HG03442 (cell line): ENCODE measurements around the gene MMP28.
"Not testable (repeated sequence)": the region's sequence is repeated elsewhere in the genome, so short reads cannot be mapped to it uniquely, and the experiment has no call there.

ENCODE experiments used
- ATAC-seq: cut with Tn5 transposase; IDR thresholded peaks from one replicate; pipeline ENCODE4 v1.9.1; 2021; ENCODE audit warnings: mild to moderate bottlenecking, moderate library complexity; ENCODE audit not compliant: unreplicated experiment

Gene MMP28

GRCh38 chr17:35766903-35767510 is 28.4 kb downstream of the MMP28 start:
- no peak for ATAC-seq

DNA sequence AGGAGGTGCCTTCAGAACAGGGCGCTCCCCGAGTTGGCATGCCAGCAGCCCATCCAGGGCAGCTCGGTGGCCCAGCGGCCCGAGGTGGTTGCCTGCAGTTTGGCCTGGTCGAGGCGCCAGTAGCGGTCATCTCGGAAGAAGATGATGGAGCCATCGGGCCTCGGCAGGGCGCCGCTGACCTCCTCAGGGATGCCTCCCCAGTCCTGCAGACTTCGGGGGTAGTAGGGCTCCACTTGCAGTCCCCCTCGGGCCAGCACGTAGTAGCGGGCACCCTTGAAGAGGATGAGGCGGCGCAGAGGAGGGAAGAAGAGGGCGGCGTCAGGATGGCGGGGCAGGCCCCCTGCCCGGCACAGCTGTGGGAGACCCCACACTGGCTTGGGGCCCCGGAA is 29.0 kb downstream of the MMP28 start:
- ATAC-seq: no peak

DNA sequence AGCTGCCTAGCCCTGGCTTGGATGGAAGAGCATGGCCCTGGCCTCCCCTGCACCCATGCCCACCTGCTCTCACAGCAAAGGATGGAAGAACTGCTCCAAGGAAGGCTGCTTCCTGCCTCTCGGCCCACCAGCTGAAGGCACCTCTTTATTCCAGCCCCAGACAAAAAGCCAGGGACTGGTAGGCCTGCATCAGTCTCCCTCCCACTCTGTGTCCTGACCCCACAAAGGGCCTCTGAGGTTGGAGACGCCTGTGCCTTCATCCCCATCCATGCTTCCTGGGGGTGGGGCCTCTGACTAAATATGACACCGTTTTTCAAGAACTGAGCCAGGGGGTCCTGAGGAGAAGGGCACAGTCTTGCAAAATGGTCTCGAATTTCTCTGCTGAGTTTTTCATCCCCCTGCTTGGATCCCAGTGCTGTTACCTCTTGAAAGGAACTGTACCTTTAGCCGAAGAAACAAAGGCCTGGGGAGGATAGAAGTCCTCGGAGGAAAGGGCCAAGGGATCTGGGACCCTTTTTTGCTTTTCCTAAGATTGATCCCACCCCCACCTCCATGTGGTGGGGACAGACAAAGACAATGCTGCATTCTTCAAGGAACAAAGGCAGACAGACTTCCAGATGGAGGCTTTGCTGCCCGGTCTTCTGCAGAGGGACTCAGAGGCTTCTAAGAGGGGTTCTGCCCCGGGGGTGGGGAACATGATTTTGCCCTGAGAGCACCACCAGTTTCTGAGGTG is 29.5 kb downstream of the MMP28 start:
- no peak for ATAC-seq

DNA sequence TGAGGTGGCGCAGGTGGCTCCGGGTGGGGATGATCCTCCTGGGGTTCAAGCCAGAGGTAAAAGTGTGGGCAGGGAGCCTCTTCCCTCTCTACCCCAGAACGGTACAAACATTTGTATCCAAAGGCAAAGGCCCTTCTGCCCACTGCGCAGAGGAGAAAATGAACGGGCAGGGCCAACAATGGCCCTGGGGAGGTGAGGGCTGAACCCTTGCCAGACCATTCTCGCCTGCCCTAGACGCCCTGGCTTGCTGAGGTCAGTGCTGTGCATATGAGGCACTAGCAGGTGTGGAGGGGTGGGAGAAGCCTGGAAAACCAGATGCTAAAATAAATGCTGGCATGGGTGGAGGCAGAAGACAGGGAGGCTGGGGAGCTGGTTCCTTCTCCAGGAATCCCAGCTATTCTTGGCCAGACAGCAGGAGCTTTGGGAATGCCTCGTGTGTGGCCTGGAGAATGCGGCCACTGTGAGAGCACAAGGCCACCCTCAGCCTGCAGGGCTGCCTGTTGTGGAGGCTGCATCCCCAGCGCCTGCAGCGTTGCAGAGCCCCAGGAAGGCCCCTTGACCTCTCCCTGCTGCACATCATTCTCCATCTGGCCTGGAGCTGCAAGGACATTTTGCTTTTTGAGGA is 30.2 kb downstream of the MMP28 start:
- no peak for ATAC-seq

DNA sequence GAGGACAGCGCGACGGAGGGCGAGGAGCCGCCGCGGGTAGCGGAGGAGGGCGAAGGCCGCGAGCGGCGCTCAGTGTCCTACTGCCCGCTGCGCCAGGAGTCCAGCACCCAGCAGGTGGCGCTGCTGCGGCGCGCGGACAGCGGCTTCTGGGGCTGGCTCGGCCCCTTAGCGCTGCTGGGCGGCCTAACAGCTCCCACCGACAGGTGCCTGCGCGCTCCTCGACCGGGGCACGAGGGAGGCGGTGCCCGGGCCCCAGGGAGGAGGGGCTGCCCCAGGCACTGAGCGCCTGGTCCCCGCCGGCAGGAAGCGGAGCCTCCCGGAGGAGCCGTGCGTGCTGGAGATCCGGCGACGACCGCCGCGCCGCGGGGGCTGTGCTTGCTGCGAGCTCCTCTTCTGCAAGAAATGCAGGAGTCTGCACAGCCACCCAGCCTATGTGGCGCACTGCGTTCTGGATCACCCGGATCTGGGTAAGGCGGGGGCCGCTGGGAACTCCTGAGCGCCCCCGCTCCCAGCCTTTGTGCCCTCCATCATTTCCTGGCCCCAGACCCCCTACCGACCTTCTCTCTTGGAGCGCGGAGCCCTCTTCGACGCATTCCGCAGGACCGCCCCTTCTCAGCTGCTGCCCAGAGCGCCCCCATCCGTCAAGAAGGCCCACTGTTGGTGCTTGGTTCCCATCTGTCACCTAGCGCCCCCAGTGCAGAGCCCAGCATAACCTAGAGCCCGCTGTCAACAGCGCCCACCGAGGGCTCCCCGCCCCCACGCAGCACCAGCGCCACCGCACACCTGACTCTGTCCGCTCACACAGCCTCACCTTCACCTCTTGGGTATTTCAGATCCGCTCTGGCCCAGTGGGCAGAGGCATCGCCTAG is 31.1 kb downstream of the MMP28 start:
- peak; percentile 76 for ATAC-seq

GRCh38 chr17:35763767-35764122 is 31.7 kb downstream of the MMP28 start:
- ATAC-seq: no peak

- ATAC-seq: no peak
These were observed 33.8 kb downstream of the MMP28 start for GRCh38 chr17:35761601-35762000.

DNA sequence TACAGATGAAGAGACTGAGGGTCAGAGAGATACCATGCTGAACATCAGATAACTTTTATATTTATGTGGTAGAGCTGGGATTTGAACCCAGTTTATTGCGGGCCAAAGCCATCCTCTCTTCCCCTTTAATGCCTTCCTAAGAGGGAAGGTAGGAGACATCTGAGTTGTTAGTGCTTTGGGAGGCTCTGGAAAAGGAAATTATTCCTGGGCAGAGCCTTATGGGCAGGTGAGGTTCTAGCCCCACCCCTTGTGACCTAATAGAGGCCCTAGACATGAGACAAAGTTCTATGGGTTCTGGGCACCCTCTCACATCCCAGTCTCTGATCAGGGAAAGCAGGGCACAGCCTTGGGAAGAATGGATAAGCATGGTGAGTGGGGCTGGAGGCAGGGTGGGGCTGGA is 34.9 kb downstream of the MMP28 start, which contains the start of gene C17orf50:
Gene C17orf50 (plus strand): TSS at position 301 of the 400 bp plus-strand sequence. CDS start 55 bp downstream, at position 356.
- ATAC-seq: no peak

DNA sequence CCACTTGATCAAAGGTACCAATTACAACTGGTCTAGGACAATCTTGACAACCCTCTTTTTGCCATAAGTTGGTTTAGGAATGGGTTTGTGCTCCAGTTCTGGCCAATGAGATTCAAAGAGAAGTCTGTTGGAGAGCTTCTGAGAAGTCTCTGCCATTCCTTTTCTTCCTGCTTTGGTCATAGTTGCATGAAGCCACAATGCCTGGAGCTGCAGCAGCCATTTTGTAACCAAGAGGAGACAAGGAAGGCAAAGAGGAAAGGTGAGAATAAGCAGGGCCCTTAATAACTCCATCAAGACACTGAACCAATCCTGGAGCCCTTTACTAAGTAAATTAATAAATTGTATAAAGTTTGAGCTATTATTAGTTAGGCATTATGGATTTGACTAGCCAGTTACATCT is 38.2 kb downstream of the MMP28 start:
- no peak for ATAC-seq

- ATAC-seq: no peak
These were observed 42.3 kb downstream of the MMP28 start, which contains the start of gene GAS2L2 for GRCh38 chr17:35752945-35753764. TSS of gene GAS2L2 (minus strand) at chr17:35753239. CDS start at chr17:35752850, 389 bp downstream.

- ATAC-seq: no peak
These were observed 43.0 kb downstream of the MMP28 start for GRCh38 chr17:35752471-35752870.

GRCh38 chr17:35751541-35751940 is 43.9 kb downstream of the MMP28 start:
- not testable (repeated sequence) for ATAC-seq

- no peak for ATAC-seq
These were observed 44.7 kb downstream of the MMP28 start for GRCh38 chr17:35750526-35751395.

GRCh38 chr17:35749560-35750412 is 45.7 kb downstream of the MMP28 start:
- no peak for ATAC-seq

DNA sequence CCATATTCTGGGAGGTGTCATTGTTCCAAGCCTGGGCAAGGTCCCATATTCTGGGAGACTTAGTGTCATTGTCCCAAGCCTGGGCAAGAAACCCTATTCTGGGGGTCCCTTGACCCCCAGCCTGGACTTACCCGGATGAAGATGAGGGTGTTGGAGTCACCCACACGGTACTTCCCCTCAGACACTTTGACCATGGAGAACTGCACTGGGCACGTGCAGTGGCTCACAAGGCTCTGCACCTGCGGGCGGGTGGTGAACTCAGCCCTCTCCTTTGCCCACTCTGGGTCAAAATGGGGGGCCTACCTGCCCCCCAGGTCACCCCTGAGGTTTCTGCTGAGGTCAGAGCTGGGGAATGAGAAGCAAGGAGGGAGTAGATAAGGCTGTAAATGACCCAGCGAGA is 46.5 kb downstream of the MMP28 start:
- no peak for ATAC-seq

DNA sequence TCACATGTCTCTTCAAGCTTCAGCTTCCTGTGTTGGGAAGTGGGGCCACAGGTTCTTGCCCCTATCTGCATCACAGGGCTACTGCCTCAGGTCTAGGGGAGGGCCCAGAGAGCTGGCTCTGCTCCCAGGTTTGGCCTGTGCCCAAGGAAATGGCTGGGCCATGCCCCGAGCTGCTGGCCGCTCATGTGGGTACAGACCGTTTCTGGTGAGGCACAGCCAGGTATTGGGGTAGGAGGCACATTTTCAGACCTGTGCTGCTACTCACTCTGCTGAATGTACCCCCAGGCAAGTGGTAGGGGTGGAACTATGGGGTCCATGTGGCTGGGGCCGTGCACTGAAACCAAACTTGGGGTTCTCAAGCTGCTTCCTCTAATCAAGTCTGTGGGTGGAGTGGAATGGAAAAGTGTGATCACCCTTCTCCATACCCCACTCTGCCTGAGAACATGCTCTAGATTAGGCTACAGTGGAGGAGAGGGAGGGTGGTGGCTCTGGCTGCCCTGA is 47.0 kb downstream of the MMP28 start:
- ATAC-seq: no peak

GRCh38 chr17:35747540-35748017 is 47.9 kb downstream of the MMP28 start:
- ATAC-seq: no peak

DNA sequence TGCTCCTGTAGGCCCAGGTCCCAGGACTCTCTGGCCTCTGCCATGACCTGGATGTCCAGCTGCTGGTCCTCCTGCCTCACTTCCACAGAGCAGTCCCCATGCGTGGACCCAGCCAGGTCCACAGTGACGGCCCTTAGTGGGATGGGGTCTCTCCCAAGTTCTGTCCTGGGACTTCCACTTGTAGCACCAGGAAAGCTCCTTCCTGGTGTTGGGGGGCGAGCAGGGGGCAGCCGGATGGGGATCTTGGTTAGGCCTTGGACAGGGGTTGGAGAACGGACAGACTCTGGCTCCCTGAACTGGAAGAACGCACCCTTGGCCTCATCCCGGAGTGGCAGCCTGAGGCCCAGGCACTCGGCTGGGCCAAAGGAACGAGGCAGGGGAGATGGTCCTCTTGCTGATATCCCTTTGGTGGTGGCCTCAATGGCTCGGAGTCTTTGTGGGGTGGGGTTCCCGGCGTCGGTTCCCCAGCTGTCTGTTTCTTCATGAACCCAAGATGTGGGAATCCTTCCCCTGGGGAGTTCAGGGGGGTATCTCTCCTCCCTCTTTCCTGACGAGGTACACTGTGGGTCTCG is 49.6 kb downstream of the MMP28 start:
- ATAC-seq: no peak
